Trophoblast cell (in vitro differentiated cells and primary cell): ENCODE results near the gene FREM3.

Experiments
- DNase-seq, 2 donors: peaks; one replicate each; pipeline ENCODE4 v3.0.0-alpha.2; 2016
- H2AFZ ChIP-seq: 2 replicates; pipeline ENCODE4 v1.6.1; 2013; ENCODE audit warnings: low read length, moderate library complexity, mild to moderate bottlenecking; ENCODE audit not compliant: insufficient read depth, poor library complexity
- H2AK5ac ChIP-seq: 2 replicates; pipeline ENCODE4 v1.6.1; 2013; ENCODE audit warnings: mild to moderate bottlenecking, low read length
- H2BK120ac ChIP-seq: 2 replicates; pipeline ENCODE4 v1.6.1; 2013; ENCODE audit warnings: low read length, mild to moderate bottlenecking, moderate library complexity; ENCODE audit not compliant: insufficient read depth, poor library complexity
- H2BK12ac ChIP-seq: 2 replicates; pipeline ENCODE4 v1.6.1; 2013; ENCODE audit warnings: mild to moderate bottlenecking, low read length, moderate library complexity
- H2BK5ac ChIP-seq: 2 replicates; pipeline ENCODE4 v1.6.1; 2013; ENCODE audit warnings: low read length, low read depth, moderate library complexity, mild to moderate bottlenecking; ENCODE audit not compliant: poor library complexity
- H3K14ac ChIP-seq: 2 replicates; pipeline ENCODE4 v1.6.1; 2013; ENCODE audit warnings: mild to moderate bottlenecking, low read length
- H3K18ac ChIP-seq: 2 replicates; pipeline ENCODE4 v1.6.1; 2013; ENCODE audit warnings: mild to moderate bottlenecking, low read length
- H3K23ac ChIP-seq: 2 replicates; pipeline ENCODE4 v1.6.1; 2013; ENCODE audit warnings: low read length
- H3K27ac ChIP-seq: 2 replicates; pipeline ENCODE4 v1.5.1; 2013; ENCODE audit warnings: low read depth, mild to moderate bottlenecking, inconsistent platforms, low read length, moderate library complexity
- H3K27me3 ChIP-seq: 2 replicates; pipeline ENCODE4 v1.6.1; 2013; ENCODE audit warnings: inconsistent platforms, mild to moderate bottlenecking, low read length, moderate library complexity; ENCODE audit not compliant: insufficient read depth
- H3K36me3 ChIP-seq, 2 experiments: 1 replicate in 1 of 2; 2 replicates in 1 of 2; pipeline ENCODE4 v1.6.1; 2013; ENCODE audit warnings: low read length in 2 of 2, mild to moderate bottlenecking in 2 of 2, moderate library complexity in 1 of 2; ENCODE audit not compliant: insufficient read depth in 2 of 2, control insufficient read depth in 1 of 2
- H3K4ac ChIP-seq: 2 replicates; pipeline ENCODE4 v1.6.1; 2013; ENCODE audit warnings: low read depth, mild to moderate bottlenecking, low read length, moderate library complexity
- H3K4me1 ChIP-seq, 2 experiments: 1 replicate in 1 of 2; 2 replicates in 1 of 2; pipeline ENCODE4 v1.6.1; 2013; ENCODE audit warnings: low read length in 2 of 2, mild to moderate bottlenecking in 2 of 2, moderate library complexity in 1 of 2; ENCODE audit not compliant: insufficient read depth in 2 of 2, control insufficient read depth in 1 of 2
- H3K4me2 ChIP-seq: 2 replicates; pipeline ENCODE4 v1.6.1; 2013; ENCODE audit warnings: inconsistent platforms, mild to moderate bottlenecking, low read length, moderate library complexity
- H3K4me3 ChIP-seq: 2 replicates; pipeline ENCODE4 v1.5.1; 2013; ENCODE audit warnings: mild to moderate bottlenecking, low read depth, low read length, inconsistent platforms
- H3K79me1 ChIP-seq: one replicate; pipeline ENCODE4 v1.6.1; 2013; ENCODE audit warnings: low read length
- H3K79me2 ChIP-seq: 2 replicates; pipeline ENCODE4 v1.6.1; 2013; ENCODE audit warnings: low read length, mild to moderate bottlenecking; ENCODE audit not compliant: control insufficient read depth, insufficient read depth, poor library complexity
- H3K9ac ChIP-seq: 2 replicates; pipeline ENCODE4 v1.6.1; 2013; ENCODE audit warnings: mild to moderate bottlenecking, low read length
- H3K9me3 ChIP-seq: 2 replicates; pipeline ENCODE4 v1.6.1; 2013; ENCODE audit warnings: low read depth, mild to moderate bottlenecking, control low read depth, inconsistent platforms, low read length; ENCODE audit not compliant: insufficient read depth
- H4K12ac ChIP-seq: 2 replicates; pipeline ENCODE4 v1.6.1; 2013; ENCODE audit warnings: low read depth, mild to moderate bottlenecking, low read length, moderate library complexity
- H4K8ac ChIP-seq: 2 replicates; pipeline ENCODE4 v1.6.1; 2013; ENCODE audit warnings: low read depth, mild to moderate bottlenecking, low read length, moderate library complexity
- H4K91ac ChIP-seq: one replicate; pipeline ENCODE4 v1.6.1; 2013; ENCODE audit warnings: low read depth, mild to moderate bottlenecking, low read length, moderate library complexity
- WGBS: extraction: QIAGEN DNeasy Blood & Tissue Kit; methylation state at CpG from one replicate; pipeline ENCODE4 v1.1.7; 2013; ENCODE audit warnings: missing lambda C conversion rate; ENCODE audit not compliant: insufficient read length, insufficient coverage; ENCODE audit errors: extremely low coverage; 5-methylcytosine and 5-hydroxymethylcytosine counted together

Gene FREM3

GRCh38 chr4:143712155-143712550 lies 11.7 kb upstream of the FREM3 start:
- WGBS, result no CpG with 5 or more reads among the region's 1 CpG

GRCh38 chr4:143711543-143712154 lies 11.2 kb upstream of the FREM3 start:
- H3K23ac ChIP-seq, result no peak overlapping the region
- no peak overlapping the region for H2AK5ac ChIP-seq
- H3K14ac ChIP-seq, result no peak overlapping the region
- no peak overlapping the region for H3K4me3 ChIP-seq
- no peak overlapping the region for H2BK12ac ChIP-seq
- H3K4me2 ChIP-seq, result no peak overlapping the region
- H2AFZ ChIP-seq, result no peak overlapping the region
- no peaks in the 10 kb centered on the region for H3K9me3 ChIP-seq
- H4K91ac ChIP-seq, result no peak overlapping the region
- H2BK120ac ChIP-seq, result no peak overlapping the region
- H3K18ac ChIP-seq, result no peak overlapping the region
- no peak overlapping the region for H3K9ac ChIP-seq
- no peak overlapping the region for H4K8ac ChIP-seq
- H3K36me3 ChIP-seq, result no peaks in the 10 kb centered on the region
- no peaks in the 10 kb centered on the region for H3K27me3 ChIP-seq
- no CpG with 5 or more reads among the region's 4 CpGs for WGBS
- no peak for DNase-seq
- H3K79me2 ChIP-seq, result no peaks in the 10 kb centered on the region
- no peak overlapping the region for H2BK5ac ChIP-seq
- H3K4me1 ChIP-seq, result no peaks in the 10 kb centered on the region
- no peak overlapping the region for H3K27ac ChIP-seq
- no peaks in the 10 kb centered on the region for H3K79me1 ChIP-seq
- no peak overlapping the region for H3K4ac ChIP-seq
- H4K12ac ChIP-seq, result no peak overlapping the region

More at GRCh38 chr4:143712155-143712550, 11.7 kb upstream of the FREM3 start:
- no peak overlapping the region for H3K4ac ChIP-seq
- H2BK12ac ChIP-seq, result no peak overlapping the region
- no peak overlapping the region for H4K8ac ChIP-seq
- no peak overlapping the region for H3K18ac ChIP-seq
- no peaks in the 10 kb centered on the region for H3K36me3 ChIP-seq
- H3K4me1 ChIP-seq, result no peaks in the 10 kb centered on the region
- no peaks in the 10 kb centered on the region for H3K9me3 ChIP-seq
- H2BK120ac ChIP-seq, result no peak overlapping the region
- no peaks in the 10 kb centered on the region for H3K79me1 ChIP-seq
- H4K12ac ChIP-seq, result no peak overlapping the region
- H3K9ac ChIP-seq, result no peak overlapping the region
- no peak overlapping the region for H3K27ac ChIP-seq
- H2BK5ac ChIP-seq, result no peak overlapping the region
- H2AFZ ChIP-seq, result no peak overlapping the region
- no peak overlapping the region for H3K23ac ChIP-seq
- H3K4me2 ChIP-seq, result no peak overlapping the region
- no peak for DNase-seq
- no peak overlapping the region for H3K4me3 ChIP-seq
- H3K79me2 ChIP-seq, result no peaks in the 10 kb centered on the region
- H3K14ac ChIP-seq, result no peak overlapping the region
- no peak overlapping the region for H2AK5ac ChIP-seq
- H3K27me3 ChIP-seq, result no peaks in the 10 kb centered on the region
- H4K91ac ChIP-seq, result no peak overlapping the region

GRCh38 chr4:143701365-143701764 lies 890 bp upstream of the FREM3 start:
- no peak overlapping the region for H4K91ac ChIP-seq
- WGBS, result no CpG with 5 or more reads among the region's 6 CpGs

GRCh38 chr4:143700046-143700415 lies 444 bp downstream of the FREM3 start:
- H3K79me2 ChIP-seq, result no peaks in the 10 kb centered on the region
- H4K8ac ChIP-seq, result no peak overlapping the region
- H3K79me1 ChIP-seq, result no peaks in the 10 kb centered on the region
- H4K12ac ChIP-seq, result no peak overlapping the region
- H2BK12ac ChIP-seq, result no peak overlapping the region
- H3K9ac ChIP-seq, result no peak overlapping the region
- H3K4me1 ChIP-seq, result peaks cover 8% of the 10 kb centered on the region in 2 experiments
- H3K36me3 ChIP-seq, result no peaks in the 10 kb centered on the region
- H3K27ac ChIP-seq, result no peak overlapping the region
- H3K4ac ChIP-seq, result no peak overlapping the region
- H2BK120ac ChIP-seq, result no peak overlapping the region
- H3K23ac ChIP-seq, result no peak overlapping the region
- H3K27me3 ChIP-seq, result peaks cover 31% of the 10 kb centered on the region
- H2AFZ ChIP-seq, result no peak overlapping the region
- H4K91ac ChIP-seq, result no peak overlapping the region
- H2BK5ac ChIP-seq, result no peak overlapping the region
- H3K4me3 ChIP-seq, result peak overlapping the region; percentile 16
- peaks cover 14% of the 10 kb centered on the region for H3K9me3 ChIP-seq
- H3K14ac ChIP-seq, result no peak overlapping the region
- H3K18ac ChIP-seq, result no peak overlapping the region
- peak overlapping the region; percentile 93 for H3K4me2 ChIP-seq
- no peak for DNase-seq
- H2AK5ac ChIP-seq, result no peak overlapping the region
- WGBS, result no CpG with 5 or more reads among the region's 34 CpGs

More at GRCh38 chr4:143701365-143701764, 890 bp upstream of the FREM3 start:
- H3K27me3 ChIP-seq, result peaks cover 31% of the 10 kb centered on the region
- no peak overlapping the region for H3K4me3 ChIP-seq
- no peak overlapping the region for H3K23ac ChIP-seq
- no peak overlapping the region for H4K8ac ChIP-seq
- H3K27ac ChIP-seq, result no peak overlapping the region
- no peak overlapping the region for H2BK12ac ChIP-seq
- no peaks in the 10 kb centered on the region for H3K79me2 ChIP-seq
- no peak overlapping the region for H3K4ac ChIP-seq
- no peak overlapping the region for H2BK5ac ChIP-seq
- H3K36me3 ChIP-seq, result no peaks in the 10 kb centered on the region
- H3K4me2 ChIP-seq, result no peak overlapping the region
- H2BK120ac ChIP-seq, result no peak overlapping the region
- no peak overlapping the region for H2AK5ac ChIP-seq
- no peak for DNase-seq
- H3K4me1 ChIP-seq, result peaks cover 8% of the 10 kb centered on the region in 2 experiments
- no peak overlapping the region for H3K18ac ChIP-seq
- H4K12ac ChIP-seq, result no peak overlapping the region
- peaks cover 14% of the 10 kb centered on the region for H3K9me3 ChIP-seq
- H3K9ac ChIP-seq, result no peak overlapping the region
- H3K79me1 ChIP-seq, result no peaks in the 10 kb centered on the region
- H3K14ac ChIP-seq, result no peak overlapping the region
- no peak overlapping the region for H2AFZ ChIP-seq
